ENCODE measurements around the gene CHTOP.

CHTOP gene

DNA sequence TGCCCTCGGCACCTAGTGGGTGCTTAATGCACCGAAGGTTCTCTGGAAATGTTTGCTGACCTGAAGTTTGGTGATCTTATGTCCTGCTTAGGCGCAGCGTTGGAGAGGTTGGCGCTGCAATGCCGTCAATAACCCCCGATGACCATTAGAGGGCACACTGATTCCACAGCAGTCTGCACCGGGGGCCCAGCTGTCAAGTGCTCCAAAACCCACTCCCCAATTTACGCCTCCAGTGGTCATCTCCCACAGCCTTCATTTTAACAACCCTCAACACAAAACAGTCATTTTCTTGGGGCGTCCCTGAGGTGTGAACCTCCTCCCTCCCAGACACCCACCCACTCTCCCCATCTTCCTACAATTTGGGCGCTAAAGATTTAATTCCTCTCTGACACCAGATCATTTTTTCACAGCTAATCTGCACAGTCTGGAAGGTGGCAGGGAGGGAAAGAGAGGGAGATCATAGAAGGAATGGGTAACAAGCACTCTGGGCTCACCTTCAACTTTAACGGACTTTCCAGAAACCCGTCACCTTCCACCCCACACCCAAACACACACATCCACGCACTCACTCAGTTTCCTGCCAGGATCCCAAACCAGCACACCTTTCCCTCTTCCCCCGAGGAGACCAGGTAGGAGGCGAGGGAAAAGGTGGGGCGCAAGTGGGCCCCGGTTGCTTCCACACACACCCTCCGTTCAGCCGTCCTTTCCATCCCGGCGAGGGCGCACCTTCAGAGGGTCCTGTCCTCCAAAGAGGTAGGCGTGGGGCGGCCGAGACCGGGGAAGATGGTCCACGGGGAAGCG is 44.1 kb downstream of the CHTOP start:
- TF ChIP-seq, protein P1, sequence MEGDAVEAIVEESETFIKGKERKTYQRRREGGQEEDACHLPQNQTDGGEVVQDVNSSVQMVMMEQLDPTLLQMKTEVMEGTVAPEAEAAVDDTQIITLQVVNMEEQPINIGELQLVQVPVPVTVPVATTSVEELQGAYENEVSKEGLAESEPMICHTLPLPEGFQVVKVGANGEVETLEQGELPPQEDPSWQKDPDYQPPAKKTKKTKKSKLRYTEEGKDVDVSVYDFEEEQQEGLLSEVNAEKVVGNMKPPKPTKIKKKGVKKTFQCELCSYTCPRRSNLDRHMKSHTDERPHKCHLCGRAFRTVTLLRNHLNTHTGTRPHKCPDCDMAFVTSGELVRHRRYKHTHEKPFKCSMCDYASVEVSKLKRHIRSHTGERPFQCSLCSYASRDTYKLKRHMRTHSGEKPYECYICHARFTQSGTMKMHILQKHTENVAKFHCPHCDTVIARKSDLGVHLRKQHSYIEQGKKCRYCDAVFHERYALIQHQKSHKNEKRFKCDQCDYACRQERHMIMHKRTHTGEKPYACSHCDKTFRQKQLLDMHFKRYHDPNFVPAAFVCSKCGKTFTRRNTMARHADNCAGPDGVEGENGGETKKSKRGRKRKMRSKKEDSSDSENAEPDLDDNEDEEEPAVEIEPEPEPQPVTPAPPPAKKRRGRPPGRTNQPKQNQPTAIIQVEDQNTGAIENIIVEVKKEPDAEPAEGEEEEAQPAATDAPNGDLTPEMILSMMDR (IDR thresholded peaks at IDR 0.05; ENCODE audit: low read depth, low read length) = peak; percentile 96
- H3K4me3 ChIP-seq (ENCODE audit: low read depth, low read length) = peak overlapping the region; percentile 42

DNA sequence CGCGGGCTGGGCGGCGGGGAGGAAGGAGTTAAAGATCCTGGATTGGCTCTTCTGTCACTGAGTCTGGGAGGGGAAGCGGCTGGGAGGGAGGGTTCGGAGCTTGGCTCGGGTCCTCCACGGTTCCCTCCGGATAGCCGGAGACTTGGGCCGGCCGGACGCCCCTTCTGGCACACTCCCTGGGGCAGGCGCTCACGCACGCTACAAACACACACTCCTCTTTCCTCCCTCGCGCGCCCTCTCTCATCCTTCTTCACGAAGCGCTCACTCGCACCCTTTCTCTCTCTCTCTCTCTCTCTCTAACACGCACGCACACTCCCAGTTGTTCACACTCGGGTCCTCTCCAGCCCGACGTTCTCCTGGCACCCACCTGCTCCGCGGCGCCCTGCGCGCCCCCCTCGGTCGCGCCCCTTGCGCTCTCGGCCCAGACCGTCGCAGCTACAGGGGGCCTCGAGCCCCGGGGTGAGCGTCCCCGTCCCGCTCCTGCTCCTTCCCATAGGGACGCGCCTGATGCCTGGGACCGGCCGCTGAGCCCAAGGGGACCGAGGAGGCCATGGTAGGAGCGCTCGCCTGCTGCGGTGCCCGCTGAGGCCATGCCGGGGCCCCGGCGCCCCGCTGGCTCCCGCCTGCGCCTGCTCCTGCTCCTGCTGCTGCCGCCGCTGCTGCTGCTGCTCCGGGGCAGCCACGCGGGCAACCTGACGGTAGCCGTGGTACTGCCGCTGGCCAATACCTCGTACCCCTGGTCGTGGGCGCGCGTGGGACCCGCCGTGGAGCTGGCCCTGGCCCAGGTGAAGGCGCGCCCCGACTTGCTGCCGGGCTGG is 44.9 kb downstream of the CHTOP start, which contains the start of gene NPR1:
Gene NPR1 (plus strand): TSS at position 170 of the 818 bp plus-strand sequence. CDS start 421 bp downstream, at position 591.
- TF ChIP-seq, protein P1 (IDR thresholded peaks at IDR 0.05; ENCODE audit: low read depth, low read length) = no peak
- H3K4me3 ChIP-seq (ENCODE audit: low read depth, low read length) = peak within 1 kb of the TSS; percentile 42

DNA sequence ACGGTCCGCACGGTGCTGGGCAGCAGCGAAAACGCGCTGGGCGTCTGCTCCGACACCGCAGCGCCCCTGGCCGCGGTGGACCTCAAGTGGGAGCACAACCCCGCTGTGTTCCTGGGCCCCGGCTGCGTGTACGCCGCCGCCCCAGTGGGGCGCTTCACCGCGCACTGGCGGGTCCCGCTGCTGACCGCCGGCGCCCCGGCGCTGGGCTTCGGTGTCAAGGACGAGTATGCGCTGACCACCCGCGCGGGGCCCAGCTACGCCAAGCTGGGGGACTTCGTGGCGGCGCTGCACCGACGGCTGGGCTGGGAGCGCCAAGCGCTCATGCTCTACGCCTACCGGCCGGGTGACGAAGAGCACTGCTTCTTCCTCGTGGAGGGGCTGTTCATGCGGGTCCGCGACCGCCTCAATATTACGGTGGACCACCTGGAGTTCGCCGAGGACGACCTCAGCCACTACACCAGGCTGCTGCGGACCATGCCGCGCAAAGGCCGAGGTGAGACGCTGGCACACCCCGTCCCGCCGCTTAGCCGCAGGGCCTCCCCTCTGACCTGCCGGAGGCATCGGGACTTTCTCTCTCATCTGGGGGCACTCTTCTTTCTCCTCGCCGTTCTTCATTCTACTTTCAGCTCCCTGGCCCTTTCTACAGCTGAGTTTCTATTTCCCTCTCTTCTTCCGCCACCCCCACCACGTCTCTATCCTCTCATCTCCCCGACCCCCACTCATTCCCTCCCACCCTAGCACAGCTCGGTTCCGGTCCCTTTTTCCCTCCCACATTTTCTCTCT is 45.7 kb downstream of the CHTOP start:
- TF ChIP-seq, protein P1 (IDR thresholded peaks at IDR 0.05; ENCODE audit: low read depth, low read length) = no peak
- H3K4me3 ChIP-seq (ENCODE audit: low read depth, low read length) = peak overlapping the region; percentile 42

DNA sequence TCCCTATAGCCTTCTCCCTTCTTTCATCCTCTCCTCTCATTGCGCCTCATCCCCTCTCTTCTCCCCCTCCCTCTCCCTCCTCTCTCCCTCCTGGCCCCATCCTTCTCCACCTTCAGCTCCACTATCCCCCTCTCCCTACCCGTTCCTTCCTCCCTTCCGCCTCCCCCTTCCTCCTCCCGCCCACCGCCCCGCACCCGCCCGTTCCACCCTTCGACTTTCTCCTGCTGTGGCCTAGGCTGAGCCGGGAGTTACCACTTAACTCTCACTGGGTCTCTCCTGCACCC is 46.2 kb downstream of the CHTOP start:
- TF ChIP-seq, protein P1 (IDR thresholded peaks at IDR 0.05; ENCODE audit: low read depth, low read length) = no peak
- no peak overlapping the region for H3K4me3 ChIP-seq (ENCODE audit: low read depth, low read length)

DNA sequence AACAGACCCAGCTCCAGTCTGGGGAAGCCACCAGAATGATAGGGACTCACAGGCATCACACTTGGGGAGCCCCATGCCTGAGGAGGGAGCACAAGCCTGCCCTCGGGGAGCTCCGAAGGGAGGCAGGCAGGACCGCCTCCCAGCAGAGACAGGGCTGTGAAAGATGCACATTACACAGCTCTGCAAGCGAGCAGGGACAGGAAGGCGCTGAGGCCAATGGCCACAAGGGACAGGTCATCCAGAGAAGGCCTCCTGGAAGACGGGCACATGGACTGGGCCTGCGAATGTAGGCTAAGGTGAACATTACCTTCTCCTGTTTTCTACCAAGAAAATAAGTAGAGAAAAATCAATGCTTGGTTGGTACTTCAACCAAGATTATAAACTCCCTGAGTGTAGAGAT is 48.9 kb downstream of the CHTOP start:
- H3K4me3 ChIP-seq (ENCODE audit: low read depth, low read length) = no peak overlapping the region
- TF ChIP-seq, protein P1 (IDR thresholded peaks at IDR 0.05; ENCODE audit: low read depth, low read length) = no peak

DNA sequence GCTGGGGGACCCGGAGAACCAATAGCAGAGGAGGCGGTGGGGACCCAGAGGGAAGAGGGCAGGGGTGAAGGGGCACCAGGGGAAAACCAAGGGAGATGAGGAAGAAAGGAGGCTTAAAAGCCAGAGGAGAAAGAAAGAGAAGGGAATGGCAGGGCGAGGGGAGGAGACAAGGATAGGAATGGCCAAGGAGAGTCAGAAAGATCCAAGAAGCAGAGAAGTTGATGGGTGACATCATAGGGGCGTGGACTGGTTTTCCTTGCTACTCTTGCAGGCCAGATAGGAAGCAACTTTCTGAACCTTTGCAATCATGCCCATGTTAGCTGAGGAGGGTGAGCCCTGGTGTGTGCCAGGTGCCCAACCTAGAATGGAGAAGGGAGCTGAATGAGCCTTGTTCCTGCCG is 50.0 kb downstream of the CHTOP start:
- H3K4me3 ChIP-seq (ENCODE audit: low read depth, low read length) = no peak overlapping the region
- TF ChIP-seq, protein P1 (IDR thresholded peaks at IDR 0.05; ENCODE audit: low read depth, low read length) = no peak
